GM19468 (cell line): ENCODE data around the gene RNF38.
"Not testable (repeated sequence)": the region's sequence is repeated elsewhere in the genome, so short reads cannot be mapped to it uniquely, and the experiment has no call there.

Experiments used
- ATAC-seq: cut with Tn5 transposase; IDR thresholded peaks from one replicate; pipeline ENCODE4 v1.9.1; 2021; ENCODE audit warnings: mild to moderate bottlenecking, moderate library complexity, moderate number of reproducible peaks; ENCODE audit not compliant: unreplicated experiment; ENCODE audit errors: extremely low read depth

The RNF38 gene

DNA sequence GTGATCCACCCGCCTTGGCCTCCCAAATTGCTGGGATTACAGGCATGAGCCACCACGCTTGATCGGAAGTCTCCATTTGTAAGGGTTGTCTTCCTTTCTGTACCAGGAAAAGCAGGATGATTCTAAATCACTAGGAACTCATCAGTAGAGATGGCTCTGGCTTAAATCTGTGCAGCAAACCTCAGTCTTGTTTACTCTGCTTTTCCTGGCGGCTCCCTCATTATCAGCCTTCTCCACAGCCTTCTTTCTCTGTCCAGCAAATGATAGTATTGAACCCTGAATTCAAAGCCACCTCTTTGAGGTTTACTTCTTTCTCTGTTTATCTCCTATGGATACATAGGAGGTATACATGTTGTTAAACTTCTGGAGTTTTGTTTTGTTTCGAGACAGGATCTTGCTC, 98.8 kb downstream of the RNF38 start:
- no peak for ATAC-seq

DNA sequence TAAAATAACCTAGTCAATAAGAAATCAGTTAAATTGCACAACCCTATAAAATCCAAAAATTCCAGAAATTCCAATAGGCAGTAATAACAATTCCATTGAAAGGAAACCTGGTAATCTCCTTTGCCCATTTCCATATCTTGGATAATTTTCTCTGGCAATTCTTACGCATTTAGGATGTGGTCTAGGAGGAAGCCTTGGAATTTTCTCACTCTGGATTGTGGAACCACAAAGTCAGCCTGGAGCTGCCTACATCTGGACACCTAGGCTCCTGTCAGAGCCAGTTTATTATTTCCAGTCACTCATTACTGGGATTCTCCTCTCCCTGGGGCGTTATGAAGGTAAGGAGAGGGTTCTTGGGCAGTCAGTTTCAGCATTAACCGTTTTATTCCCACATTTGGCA, 101.5 kb downstream of the RNF38 start:
- ATAC-seq, result no peak

- no peak for ATAC-seq
Measured at GRCh38 chr9:36297798-36298197, 102.3 kb downstream of the RNF38 start.

DNA sequence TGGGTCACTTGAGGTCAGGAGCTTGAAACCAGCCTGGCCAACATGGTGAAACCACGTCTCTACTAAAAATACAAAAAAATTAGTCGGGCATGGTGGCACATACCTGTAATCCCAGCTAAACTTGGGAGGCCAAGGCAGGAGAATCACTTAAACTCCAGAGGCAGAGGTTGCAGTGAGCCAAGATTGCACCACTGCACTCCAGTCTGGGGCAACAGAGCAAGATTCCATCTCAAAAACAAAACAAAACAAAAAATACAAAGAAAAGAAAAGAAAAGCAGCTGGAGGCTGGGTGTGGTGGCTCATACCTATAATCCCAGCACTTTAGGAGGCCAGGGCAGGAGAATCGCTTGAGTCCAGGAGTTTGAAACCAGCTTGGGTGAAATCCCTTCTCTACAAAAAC, 105.1 kb downstream of the RNF38 start:
- ATAC-seq, result not testable (repeated sequence)

DNA sequence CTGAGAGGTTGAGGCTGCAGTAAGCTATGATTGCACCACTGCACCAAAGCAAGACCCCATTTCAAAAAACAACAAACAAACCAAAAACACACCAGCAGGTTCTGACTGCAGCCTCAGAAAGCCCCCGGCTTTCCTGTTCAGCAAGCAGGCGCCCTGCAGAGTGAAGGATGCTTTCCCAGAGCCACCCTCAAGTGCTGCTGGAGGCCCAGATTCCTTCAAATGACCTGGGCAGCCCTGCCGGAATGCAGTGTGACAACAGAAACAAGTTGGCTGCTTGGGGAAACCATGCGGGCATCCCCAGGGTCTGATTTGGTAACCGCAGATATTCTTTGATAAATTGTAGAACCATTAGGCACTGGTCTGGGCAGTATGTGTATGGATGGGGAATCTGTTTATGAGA, 106.2 kb downstream of the RNF38 start:
- no peak for ATAC-seq

GRCh38 chr9:36293171-36293570, 106.9 kb downstream of the RNF38 start:
- ATAC-seq, result no peak

DNA sequence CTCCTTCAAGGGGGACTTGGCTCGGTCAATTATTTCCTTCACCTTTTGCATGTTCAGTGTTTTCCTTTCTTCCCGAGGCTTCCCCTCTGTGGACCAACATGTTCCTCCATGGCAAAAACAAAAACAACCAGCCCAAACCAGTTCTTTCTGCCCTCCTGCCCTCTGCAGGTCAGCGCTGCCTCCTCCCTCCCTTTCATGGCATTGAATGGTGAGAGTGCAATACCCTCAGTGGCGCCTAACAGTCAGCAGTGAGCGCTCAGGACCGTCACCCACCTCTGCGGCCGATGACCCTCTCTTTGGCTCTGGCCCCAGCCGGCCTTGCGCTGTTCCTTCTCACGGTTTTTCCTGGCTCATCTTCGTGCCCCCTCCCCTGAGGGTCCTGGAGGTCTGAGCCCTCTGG, 107.4 kb downstream of the RNF38 start:
- ATAC-seq, result no peak

GRCh38 chr9:36290996-36291395, 109.1 kb downstream of the RNF38 start:
- ATAC-seq, result no peak

DNA sequence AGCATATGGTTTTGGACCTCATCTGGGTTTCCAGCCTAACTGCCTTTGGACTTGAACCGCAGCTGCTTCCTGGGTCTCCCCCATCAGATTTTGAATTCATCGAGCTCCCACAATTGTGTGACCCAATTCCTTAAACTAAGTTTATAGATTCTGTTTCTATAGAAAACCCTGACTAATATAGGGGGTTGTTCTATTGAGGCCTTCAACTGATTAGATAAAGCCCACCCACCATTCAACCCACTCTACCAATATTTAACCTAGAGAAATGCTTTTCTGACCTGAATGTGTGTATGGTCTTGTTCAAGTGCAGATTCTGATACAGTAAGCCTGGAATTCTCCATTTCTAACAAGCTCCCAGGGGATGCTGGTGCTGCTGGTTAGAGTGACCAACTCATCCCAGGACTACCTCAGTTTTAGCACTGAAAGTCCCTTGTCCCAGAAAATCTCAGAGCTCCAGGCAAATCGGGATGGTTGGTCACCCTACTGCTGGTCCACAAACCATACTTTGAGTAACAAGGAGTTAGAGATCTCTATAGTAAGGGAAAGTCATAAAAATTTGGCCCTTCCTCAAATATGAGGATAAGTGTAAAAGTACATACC, 110.1 kb downstream of the RNF38 start:
- no peak for ATAC-seq

- ATAC-seq, result no peak
Measured at GRCh38 chr9:36288070-36288469, 112.0 kb downstream of the RNF38 start.
